Large intestine (tissue), 3 donors: Measurements from ENCODE around the gene FAM50A. TPM values are rescaled to one million over a fixed set of nuclear protein-coding genes. Genes with fewer than 3 reads are reported as not detected.

Source experiments
- DNase-seq, 2 donors: peaks; one replicate each; pipeline versions ENCODE4 v3.0.0 to v3.0.0-alpha.2; 2013
- H3K27ac ChIP-seq: one replicate; pipeline ENCODE4 v1.5.1; 2013; ENCODE audit warnings: low read length
- H3K27me3 ChIP-seq: 2 replicates; pipeline ENCODE4 v1.6.1; 2013; ENCODE audit warnings: low read length; ENCODE audit not compliant: control insufficient read depth, insufficient read depth
- H3K36me3 ChIP-seq: 2 replicates; pipeline ENCODE4 v1.6.1; 2013; ENCODE audit warnings: low read length; ENCODE audit not compliant: control insufficient read depth, insufficient read depth
- H3K4me1 ChIP-seq: one replicate; pipeline ENCODE4 v1.6.1; 2013; ENCODE audit warnings: low read length; ENCODE audit not compliant: control insufficient read depth, insufficient read depth
- H3K4me3 ChIP-seq: one replicate; pipeline ENCODE4 v1.5.1; 2013; ENCODE audit warnings: low read length
- H3K9me3 ChIP-seq: one replicate; pipeline ENCODE4 v1.6.1; 2013; ENCODE audit warnings: mild to moderate bottlenecking, low read depth, low read length, moderate library complexity; ENCODE audit not compliant: control insufficient read depth
- WGBS: methylation state at CpG from one replicate; pipeline ENCODE4 v1.1.5; 2013; ENCODE audit warnings: low lambda C conversion rate; ENCODE audit not compliant: insufficient coverage; 5-methylcytosine and 5-hydroxymethylcytosine counted together
- polyA plus RNA-seq: library from polyadenylated mRNA; unstranded; fragments of 120-200 nt; gene quantifications from one replicate; pipeline ENCODE4 v1.2.1, GENCODE V29; 2013

FAM50A gene
- polyA plus RNA-seq, 1 donor = 71.3 TPM

DNA sequence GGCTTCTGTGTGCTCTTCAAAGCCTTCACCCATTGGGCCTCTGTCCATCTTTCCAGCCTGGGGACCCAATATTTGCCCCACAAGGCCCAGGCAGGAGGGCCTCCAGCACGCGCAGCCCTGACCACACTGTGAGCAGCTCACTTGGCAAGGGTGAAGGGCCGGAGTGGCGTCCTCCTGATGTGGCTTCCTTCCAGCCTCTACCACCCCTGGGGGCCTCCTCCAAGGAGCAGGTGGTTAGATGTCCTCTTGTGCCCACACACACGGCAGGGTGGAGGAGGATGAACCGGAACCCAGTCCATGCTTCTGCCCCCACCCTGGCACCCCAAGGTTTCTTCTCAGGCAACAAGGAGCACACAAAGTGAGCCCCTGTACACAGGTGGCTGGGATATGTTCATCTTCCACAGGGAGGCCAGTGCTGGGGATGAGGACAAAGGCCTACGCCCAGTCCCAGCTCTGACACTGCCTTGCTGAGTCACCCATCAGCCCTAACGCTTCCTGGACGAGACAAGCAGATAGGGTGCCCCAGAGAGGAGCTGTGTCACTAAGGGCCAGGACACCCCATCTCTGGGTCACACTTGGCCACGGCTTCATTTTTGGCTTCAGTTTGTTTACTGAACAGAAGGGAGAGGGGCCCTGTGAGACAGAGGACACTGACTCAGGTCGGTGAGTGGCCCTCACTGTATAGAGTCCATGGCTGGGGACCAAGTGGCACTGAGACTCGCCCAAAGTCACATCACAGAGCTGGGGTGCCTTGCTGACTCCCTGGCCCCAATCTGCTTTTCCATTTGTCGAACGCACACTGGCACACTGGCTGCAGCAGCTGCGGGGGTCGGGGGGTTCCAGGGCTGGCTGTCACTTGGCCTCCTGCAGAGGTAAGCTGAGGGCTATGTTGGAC is 40.6 kb downstream of the FAM50A start:
- peaks cover 24% of the 10 kb centered on the region for H3K4me1 ChIP-seq
- H3K27ac ChIP-seq = peak overlapping the region; percentile 57
- no CpG with 5 or more reads among the region's 16 CpGs for WGBS
- no peaks in the 10 kb centered on the region for H3K9me3 ChIP-seq
- H3K27me3 ChIP-seq = no peaks in the 10 kb centered on the region
- peak; percentile 38 to 60 for DNase-seq
- H3K4me3 ChIP-seq = no peak overlapping the region
- H3K36me3 ChIP-seq = peaks cover 19% of the 10 kb centered on the region

DNA sequence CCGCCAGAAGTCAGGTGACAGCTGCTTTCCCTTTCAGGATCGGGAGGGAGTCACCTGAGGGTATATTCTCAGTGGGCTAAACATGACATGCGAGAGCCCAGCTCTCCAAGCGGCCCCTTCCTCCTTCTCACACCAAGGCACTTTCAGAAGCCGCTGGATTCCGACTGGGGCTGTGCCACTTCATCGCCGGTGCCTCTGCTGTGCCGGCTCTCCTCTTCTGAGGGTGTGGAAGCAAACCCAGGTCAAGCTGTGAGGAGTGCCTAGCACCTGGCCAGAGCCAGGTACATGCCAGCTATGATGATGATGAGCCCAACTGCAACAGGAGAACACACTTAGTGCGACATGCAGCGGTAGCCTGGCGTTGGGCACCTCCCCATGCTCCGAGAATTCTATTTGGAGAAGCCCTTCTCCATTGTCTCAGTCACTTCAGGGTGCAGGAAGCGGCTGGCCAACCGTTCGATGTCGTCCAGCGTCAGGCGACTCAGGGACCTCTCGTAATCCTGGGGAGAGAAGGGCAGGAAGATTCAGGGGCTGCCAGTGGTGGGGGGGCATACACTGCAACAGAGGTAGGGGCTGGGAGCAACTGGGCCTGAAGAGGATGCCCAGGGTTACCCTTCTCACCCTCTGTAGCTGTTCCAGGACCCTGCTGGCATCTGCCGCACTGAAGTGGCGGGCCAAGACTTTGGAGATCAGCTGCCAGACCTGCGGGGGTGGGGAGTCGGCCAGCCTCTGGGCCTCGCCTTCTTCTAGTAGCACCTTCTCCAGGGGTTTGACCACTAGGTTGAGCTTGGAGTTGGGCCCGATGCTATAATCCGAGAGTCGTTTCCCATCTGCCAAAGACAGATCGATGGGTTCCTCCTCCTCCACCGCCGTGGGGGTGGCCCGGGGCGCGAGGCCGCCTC is 41.5 kb downstream of the FAM50A start:
- peak overlapping the region; percentile 51 for H3K27ac ChIP-seq
- WGBS = no CpG with 5 or more reads among the region's 35 CpGs
- DNase-seq = no peak

DNA sequence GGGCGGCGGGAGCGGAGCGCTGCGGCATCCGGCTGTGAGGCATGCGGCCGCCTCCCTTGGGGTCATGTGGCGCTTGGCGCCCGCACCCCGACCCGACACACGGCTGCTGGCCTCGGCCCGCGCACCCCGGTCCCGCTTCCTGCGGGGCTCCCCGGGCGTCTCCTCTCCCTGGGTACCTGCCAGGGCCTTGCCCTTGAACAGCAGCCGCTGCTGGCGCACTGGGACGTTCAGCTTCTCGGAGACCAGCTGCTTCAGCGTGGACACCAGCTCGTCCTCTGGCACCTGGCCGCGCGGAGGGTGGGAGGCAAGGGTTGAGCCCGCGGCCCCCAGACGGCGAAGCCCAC is 42.1 kb downstream of the FAM50A start:
- H3K4me3 ChIP-seq = peak overlapping the region; percentile 60

More for the DNA sequence above, 41.5 kb downstream of the FAM50A start:
- Histone ChIP-seq H3K9me3 (no peaks in the 10 kb centered on the region), H3K36me3 (peaks cover 19% of the 10 kb centered on the region), H3K4me3 (peak overlapping the region; percentile 35), H3K27me3 (no peaks in the 10 kb centered on the region), H3K4me1 (peaks cover 24% of the 10 kb centered on the region)

DNA sequence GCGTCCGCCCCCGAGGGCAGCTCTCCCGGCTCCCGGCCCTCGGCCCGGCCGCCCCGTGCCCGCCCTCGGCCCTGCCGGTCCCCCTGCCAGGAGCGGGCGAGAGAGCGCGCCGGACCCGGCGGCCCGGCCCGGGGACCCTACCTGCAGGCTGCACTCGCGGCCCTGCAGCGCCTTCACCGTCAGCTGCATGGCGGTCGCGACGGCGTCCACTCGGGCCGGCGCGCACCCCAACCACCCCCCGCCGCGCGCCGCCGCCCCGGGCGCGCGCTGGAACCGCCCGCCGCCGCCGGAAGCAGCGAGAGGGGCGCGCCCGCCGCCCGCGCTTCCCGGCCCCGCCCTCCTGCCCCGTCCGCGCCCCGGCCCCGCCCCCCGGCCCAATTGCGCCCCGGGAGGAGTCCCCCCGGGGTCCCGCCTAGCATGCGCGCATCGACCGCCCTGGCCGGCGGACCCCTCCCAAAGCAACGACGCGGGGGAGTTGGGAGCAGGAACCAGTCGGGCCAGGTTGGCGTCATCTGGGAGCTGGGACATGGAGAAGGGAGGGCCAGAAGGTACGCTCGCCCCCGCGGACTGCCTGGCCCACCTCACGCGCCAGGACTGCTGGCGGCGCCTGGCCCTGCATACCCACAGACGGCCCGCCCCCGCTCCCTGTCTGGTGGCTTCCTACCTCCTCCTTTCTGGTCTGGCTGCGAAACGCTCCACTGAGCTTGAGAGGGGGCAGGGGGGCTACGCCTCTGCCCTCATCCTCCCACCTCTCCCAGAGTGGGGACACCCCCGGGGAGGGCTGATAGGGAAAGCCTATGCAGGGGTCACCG is 42.7 kb downstream of the FAM50A start, which contains the start of gene UBL4A:
Gene UBL4A (minus strand): TSS at position 220 of the 812 bp plus-strand sequence. CDS start 31 bp downstream, at position 189.
- peak; percentile 43 to 72 for DNase-seq
- no CpG with 5 or more reads among the region's 95 CpGs for WGBS
- H3K36me3 ChIP-seq = peaks cover 19% of the 10 kb centered on the region
- no peaks in the 10 kb centered on the region for H3K9me3 ChIP-seq
- no peaks in the 10 kb centered on the region for H3K27me3 ChIP-seq
- H3K27ac ChIP-seq = peak within 1 kb of the TSS; percentile 89
- H3K4me1 ChIP-seq = peaks cover 24% of the 10 kb centered on the region
- peak within 1 kb of the TSS; percentile 60 for H3K4me3 ChIP-seq

More for the DNA sequence above, 42.1 kb downstream of the FAM50A start:
- Histone ChIP-seq H3K36me3 (peaks cover 19% of the 10 kb centered on the region), H3K9me3 (no peaks in the 10 kb centered on the region), H3K4me1 (peaks cover 24% of the 10 kb centered on the region), H3K27ac (peak overlapping the region; percentile 38), H3K27me3 (no peaks in the 10 kb centered on the region)
- WGBS = no CpG with 5 or more reads among the region's 35 CpGs
- peak in 1 of 2 donors; percentile 38 for DNase-seq

DNA sequence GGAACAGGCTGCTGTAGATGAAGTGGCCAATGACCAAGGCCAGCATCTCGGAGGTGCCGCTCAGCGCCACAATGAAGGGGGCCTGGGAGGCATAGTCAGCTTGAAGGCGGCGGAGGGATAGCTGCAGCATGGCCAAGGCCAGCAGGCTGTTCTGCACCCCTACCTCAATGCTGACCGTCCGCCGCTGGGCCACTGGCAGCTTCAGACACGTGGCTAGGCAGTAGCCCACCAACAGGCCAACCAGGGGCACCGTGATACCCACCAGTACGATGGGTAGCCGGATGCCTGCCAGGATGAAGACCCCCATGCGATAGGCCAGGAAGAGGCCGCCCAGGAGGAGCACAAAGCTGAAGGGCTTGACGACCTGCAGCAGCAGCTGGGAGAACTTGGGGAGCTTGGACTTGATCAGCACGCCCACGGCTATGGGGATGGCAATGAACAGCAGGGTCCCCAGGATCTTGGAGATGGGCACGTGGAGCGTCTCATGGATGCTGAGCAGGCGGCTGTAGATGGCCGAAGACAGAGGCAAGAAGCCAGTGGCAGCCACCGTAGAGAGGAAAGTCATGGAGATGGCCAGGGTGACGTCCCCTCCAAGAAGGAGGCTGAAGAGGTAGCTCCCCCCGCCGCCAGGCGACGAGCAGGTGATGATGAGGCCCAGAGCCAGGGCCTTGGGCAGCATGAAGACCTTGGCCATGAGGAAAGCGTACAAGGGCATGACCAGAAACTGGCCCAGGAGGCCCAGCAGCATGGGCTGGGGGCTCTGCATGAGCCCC is 43.8 kb downstream of the FAM50A start:
- Histone ChIP-seq H3K36me3 (peaks cover 19% of the 10 kb centered on the region), H3K27me3 (no peaks in the 10 kb centered on the region), H3K4me1 (peaks cover 24% of the 10 kb centered on the region), H3K4me3 (no peak overlapping the region), H3K27ac (peak overlapping the region; percentile 89), H3K9me3 (no peaks in the 10 kb centered on the region)
- no peak for DNase-seq
- WGBS = no CpG with 5 or more reads among the region's 28 CpGs

DNA sequence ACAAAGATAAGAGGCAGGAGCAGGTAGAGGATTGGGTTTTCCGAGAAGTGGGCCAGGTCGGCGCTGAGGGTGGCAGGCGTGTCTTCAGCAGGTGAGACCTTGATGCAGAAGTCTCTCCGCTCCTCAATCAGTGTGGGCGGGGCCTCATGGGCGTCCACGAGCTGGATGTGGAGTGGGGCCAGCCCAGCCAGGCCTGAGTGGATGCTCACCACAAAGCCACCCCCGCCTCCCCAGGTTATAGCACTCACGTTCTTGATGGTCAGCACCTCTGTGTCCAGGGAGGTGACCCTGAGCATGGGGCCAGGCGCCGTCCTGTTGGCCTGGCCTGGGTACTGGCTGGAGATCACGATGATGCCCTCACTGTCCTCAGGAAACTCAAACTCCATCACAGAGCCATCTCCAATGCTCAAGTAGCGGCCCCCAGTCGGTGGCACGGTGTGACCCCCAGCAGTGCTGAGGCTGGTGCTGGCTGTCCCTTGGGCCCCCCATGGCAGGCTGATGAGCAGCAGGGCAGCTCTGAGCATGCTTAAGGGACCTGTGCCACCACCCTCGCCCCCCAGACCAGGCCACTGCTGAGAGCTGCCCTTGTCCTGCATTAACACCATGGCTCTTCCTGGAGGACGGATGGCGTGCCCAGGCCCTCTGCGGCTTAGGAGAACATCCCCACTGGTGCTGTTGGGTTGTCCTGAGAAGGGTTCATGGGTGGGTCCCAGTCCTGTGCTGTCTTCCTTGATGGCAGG is 44.6 kb downstream of the FAM50A start:
- WGBS = no CpG with 5 or more reads among the region's 20 CpGs
- DNase-seq = no peak
- H3K27me3 ChIP-seq = no peaks in the 10 kb centered on the region
- no peaks in the 10 kb centered on the region for H3K9me3 ChIP-seq
- H3K27ac ChIP-seq = no peak overlapping the region
- H3K4me3 ChIP-seq = no peak overlapping the region
- H3K36me3 ChIP-seq = peaks cover 19% of the 10 kb centered on the region
- H3K4me1 ChIP-seq = peaks cover 24% of the 10 kb centered on the region

DNA sequence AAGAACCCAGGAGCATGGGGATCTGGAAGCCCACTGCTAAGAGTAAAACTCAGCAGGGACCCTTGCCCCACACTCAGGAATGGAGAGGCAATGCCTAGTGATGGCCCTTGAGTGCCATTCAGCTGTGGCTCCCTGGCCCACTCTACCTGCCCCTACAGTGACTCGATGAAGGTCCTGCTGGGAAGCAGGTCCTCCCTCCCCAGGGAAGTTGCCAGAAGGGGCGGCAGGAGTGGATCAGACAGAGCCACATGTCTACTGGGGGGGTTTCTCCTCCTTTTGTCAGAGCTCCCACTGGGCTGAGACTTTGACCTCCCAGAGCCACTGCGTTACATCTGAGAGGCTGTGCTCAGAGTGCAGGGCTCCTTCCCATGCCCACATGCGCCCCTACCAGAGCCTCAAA is 45.2 kb downstream of the FAM50A start:
- DNase-seq = no peak
- no CpG with 5 or more reads among the region's 4 CpGs for WGBS
- no peaks in the 10 kb centered on the region for H3K9me3 ChIP-seq
- peaks cover 16% of the 10 kb centered on the region for H3K36me3 ChIP-seq
- no peak overlapping the region for H3K27ac ChIP-seq
- H3K27me3 ChIP-seq = no peaks in the 10 kb centered on the region
- H3K4me1 ChIP-seq = peaks cover 24% of the 10 kb centered on the region
- peak overlapping the region; percentile 64 for H3K4me3 ChIP-seq

DNA sequence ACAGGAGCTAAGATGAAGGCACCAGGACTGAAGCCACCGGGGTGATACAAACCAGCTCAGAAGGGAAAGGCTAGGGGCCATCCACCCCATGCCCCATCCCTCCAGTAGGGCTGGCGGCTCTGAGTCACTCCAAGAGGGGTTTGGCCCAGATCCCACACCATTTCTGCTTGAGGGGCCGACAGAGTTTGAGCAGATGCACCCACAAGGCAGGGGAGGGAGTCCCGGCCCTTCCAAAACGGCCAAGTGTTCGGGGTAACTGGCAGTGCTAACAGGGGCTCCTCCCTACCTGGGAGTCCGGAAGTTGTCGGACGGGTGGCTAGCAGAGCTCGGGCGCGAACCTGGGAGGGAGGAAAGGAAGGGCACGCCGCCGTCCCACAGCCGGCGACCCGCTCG is 46.1 kb downstream of the FAM50A start:
- peaks cover 8% of the 10 kb centered on the region for H3K36me3 ChIP-seq
- no peaks in the 10 kb centered on the region for H3K9me3 ChIP-seq
- DNase-seq = peak in 1 of 2 donors; percentile 39
- peak overlapping the region; percentile 64 for H3K4me3 ChIP-seq
- no CpG with 5 or more reads among the region's 19 CpGs for WGBS
- peak overlapping the region; percentile 70 for H3K27ac ChIP-seq
- H3K4me1 ChIP-seq = peaks cover 20% of the 10 kb centered on the region
- H3K27me3 ChIP-seq = no peaks in the 10 kb centered on the region
